A549 (cell line): Measurements from ENCODE around the gene TEX2.

Experiments used
- CHD4 ChIP-seq: fragments of 200-600 bp; sonication (generic); IDR thresholded peaks from 2 replicates; pipeline ENCODE4 v1.6.1; 2016; ENCODE audit warnings: antibody characterized with exemption, mild to moderate bottlenecking, borderline replicate concordance
- EP300 ChIP-seq, 2 experiments: fragments of >200 bp; sonication (Bioruptor Twin); formaldehyde crosslinking; IDR thresholded peaks; 2 replicates in 1 of 2; 3 replicates in 1 of 2; pipeline ENCODE4 v1.6.1; 2016 to 2017
- TF ChIP-seq, protein P1 (sequence below): fragments of >200 bp; sonication (Bioruptor Twin); formaldehyde crosslinking; IDR thresholded peaks from 3 replicates; pipeline ENCODE4 v1.5.1; 2016

DNA sequence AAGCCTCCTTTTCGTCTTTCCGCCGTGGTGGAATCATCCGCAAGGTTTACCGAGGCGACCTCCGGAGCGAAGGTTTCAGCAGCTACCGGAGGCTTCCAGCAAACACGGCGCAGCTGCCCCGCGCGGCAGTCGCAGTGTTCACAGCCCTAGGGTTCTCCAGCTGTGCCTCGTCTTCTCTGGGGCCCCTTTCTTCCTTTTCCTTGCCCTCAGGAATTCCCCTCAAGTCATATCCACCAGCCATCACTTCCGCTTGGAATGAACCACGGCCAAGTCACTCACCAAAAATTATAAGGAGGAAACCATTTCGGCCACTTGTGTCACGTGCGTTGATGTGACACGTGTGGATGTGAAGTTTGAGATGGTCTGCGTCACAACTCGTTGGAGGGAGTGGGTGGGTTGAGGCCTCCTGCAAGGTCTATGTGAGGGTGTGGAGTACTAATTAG, 132.5 kb downstream of the TEX2 start:
- TF ChIP-seq CHD4 (no peak), EP300 (IDR thresholded peaks at IDR 0.05) (no peak)
- TF ChIP-seq, protein P1, sequence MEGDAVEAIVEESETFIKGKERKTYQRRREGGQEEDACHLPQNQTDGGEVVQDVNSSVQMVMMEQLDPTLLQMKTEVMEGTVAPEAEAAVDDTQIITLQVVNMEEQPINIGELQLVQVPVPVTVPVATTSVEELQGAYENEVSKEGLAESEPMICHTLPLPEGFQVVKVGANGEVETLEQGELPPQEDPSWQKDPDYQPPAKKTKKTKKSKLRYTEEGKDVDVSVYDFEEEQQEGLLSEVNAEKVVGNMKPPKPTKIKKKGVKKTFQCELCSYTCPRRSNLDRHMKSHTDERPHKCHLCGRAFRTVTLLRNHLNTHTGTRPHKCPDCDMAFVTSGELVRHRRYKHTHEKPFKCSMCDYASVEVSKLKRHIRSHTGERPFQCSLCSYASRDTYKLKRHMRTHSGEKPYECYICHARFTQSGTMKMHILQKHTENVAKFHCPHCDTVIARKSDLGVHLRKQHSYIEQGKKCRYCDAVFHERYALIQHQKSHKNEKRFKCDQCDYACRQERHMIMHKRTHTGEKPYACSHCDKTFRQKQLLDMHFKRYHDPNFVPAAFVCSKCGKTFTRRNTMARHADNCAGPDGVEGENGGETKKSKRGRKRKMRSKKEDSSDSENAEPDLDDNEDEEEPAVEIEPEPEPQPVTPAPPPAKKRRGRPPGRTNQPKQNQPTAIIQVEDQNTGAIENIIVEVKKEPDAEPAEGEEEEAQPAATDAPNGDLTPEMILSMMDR: no peak
